Measurements from ENCODE around the gene PSME2. TPM values are rescaled to one million over a fixed set of nuclear protein-coding genes. Genes with fewer than 3 reads are reported as not detected.

PSME2 gene
- polyA plus RNA-seq, 1 donor from 2014 or later, result 328 TPM

DNA sequence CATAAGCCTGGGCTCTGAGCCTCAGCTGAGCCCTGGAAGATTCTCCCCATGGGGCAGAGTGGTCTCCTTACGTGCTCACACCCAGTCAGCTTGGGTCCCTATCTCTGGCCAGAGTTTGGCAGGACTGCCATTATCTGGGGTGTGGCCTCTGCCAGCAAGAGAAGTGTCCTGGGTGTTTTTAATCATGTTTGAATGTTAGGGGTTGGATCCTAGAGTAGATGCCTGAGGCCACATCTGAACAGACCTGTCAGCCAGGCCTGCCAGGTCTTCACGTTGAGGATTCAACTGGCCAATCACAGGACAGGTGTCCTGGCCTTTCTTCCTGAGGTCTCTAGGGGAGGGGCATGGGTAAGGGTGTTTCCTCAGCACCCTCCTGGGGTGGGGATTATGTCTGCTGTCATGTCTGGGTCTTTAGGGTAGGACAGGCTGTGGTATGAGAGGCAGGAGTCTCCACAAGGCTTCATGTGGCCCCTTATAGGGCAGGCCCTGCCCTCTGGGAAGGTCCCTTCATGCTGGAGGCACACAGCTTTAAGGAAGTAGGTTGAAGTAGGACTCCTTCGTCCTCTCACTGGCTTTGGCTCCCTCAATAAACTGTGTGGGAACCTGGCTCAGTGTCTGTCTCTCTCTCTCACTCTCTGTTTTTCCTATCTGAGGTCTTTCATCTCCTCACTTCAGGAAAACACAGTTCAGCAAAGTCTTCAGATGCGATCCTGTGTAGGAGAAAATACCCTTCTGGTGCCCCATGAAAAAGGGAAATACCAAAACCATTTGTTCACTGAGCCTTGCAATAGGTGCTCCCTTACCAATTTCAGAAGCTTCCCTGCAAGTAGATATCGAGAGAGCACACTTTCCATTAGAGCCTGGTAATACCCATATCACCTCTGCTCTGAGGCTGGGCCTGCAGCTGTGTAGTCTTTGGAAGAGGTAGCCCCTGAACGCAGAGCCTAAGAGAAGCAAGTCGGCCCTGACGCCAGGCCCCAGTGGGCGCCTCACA, 22.7 kb downstream of the PSME2 start:
- Mint-ChIP-seq H3K9me3 (no peaks in the 10 kb centered on the region), H3K4me1 (peaks cover 20 to 40% (median 36%) of the 10 kb centered on the region in 3 donors), H3K4me3 (peak overlapping the region; percentile 31 to 75 (median 54)), H3K27ac (peak overlapping the region; percentile 74 to 98 (median 81)), H3K27me3 (no peaks in the 10 kb centered on the region), H3K36me3 (peaks cover 4% of the 10 kb centered on the region)

DNA sequence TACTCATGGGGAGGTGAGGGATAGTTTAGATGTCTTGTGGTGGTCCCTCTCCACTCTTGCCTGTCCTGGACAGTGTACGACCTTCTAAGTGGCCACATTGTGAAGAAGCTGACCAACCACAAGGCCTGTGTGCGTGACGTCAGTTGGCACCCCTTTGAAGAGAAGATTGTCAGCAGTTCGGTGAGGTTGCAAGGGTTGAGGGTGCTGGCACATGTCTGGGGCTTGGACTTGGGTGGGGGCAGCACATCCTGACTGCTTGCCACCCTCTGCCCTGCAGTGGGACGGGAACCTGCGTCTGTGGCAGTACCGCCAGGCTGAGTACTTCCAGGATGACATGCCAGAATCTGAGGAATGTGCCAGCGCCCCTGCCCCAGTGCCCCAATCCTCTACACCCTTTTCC, 23.5 kb downstream of the PSME2 start:
- Mint-ChIP-seq H3K27me3 (no peaks in the 10 kb centered on the region), H3K4me3 (peak overlapping the region in 3 of 4 donors; percentile 34 to 88 (median 73)), H3K27ac (peak overlapping the region; percentile 74 to 98 (median 81)), H3K9me3 (no peaks in the 10 kb centered on the region), H3K36me3 (peaks cover 4% of the 10 kb centered on the region), H3K4me1 (peaks cover 18 to 39% (median 38%) of the 10 kb centered on the region in 3 donors)

DNA sequence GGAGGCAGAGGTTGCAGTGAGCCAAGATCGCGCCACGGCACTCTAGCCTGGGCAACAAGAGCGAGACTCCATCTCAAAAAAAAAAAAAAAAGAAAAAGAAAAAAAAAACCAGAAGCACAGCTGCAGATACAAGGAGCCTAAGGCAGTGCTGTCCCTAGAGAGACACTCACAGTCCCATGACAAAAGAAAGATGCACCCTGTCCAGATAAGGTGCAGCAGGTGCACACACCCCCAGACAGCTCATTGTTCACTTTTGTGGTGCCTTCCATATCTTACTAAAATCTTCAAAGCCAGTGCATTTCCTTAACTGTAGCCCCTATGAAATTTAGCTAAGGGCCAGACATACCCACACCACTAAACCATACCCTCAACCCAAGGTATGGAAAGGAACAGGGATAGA, 24.0 kb downstream of the PSME2 start:
- Mint-ChIP-seq H3K4me1 (peaks cover 16 to 35% (median 33%) of the 10 kb centered on the region in 3 donors), H3K4me3 (peak overlapping the region; percentile 34 to 88 (median 64)), H3K27me3 (no peaks in the 10 kb centered on the region), H3K36me3 (peaks cover 4% of the 10 kb centered on the region), H3K27ac (peak overlapping the region; percentile 74 to 82 (median 81)), H3K9me3 (no peaks in the 10 kb centered on the region)

DNA sequence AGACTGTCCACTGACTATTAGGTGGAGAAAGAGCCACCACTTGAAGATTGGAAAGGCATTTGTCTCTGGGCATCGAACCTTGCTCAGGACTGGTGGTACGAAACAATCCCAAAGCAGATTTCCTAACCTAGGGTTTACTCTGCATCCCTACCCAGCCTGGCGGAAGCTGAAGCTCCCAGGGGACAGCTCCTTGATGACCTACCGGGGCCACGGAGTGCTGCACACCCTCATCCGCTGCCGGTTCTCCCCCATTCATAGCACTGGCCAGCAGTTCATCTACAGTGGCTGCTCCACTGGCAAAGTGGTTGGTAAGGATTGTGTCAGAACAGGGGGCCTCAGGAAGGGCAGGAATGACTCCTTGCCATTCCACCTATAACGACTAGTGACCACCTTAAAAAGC, 25.2 kb downstream of the PSME2 start:
- Mint-ChIP-seq H3K27me3 (no peaks in the 10 kb centered on the region), H3K36me3 (peaks cover 4% of the 10 kb centered on the region), H3K9me3 (no peaks in the 10 kb centered on the region), H3K4me1 (peaks cover 23 to 40% (median 40%) of the 10 kb centered on the region in 3 donors), H3K4me3 (peak overlapping the region in 1 of 4 donors; percentile 44), H3K27ac (peak overlapping the region in 1 of 3 donors; percentile 74)

DNA sequence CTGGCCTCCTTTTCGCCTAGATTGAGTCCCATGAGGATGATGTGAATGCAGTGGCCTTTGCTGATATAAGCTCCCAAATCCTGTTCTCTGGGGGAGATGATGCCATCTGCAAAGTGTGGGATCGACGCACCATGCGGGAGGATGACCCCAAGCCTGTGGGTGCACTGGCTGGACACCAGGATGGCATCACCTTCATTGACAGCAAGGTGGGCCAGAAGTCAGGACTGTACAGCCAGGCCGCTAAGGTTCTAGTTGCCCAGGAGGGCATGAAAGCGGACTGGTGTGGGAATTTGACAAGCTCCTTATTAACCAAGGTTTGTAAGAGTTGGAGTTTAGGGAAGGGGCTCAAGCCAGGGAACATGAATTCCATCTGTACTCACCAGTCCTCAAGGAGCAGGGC, 26.7 kb downstream of the PSME2 start:
- peak overlapping the region in 1 of 3 donors; percentile 23 for H3K27ac Mint-ChIP-seq

DNA sequence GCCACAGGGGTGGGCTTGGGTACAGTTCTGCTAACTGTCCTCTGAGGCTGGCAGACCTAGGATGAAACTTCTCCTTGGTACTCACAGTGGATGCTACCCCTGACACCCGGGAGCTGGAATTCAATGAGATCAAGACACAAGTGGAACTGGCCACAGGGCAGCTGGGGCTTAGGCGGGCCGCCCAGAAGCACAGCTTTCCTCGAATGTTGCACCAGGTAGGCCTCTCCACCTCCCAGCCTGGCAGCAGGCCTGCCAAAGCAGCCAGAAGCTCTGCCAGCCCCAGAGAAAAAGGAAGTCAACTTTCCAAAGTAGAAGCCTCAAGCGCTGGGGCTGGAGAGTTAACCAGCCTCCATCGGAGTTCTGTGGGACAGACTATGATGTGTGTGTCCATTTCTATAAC, 29.2 kb downstream of the PSME2 start:
- Mint-ChIP-seq H3K27ac (no peak overlapping the region), H3K4me1 (peaks cover 17 to 24% (median 23%) of the 10 kb centered on the region in 3 donors), H3K36me3 (peaks cover 2% of the 10 kb centered on the region), H3K27me3 (no peaks in the 10 kb centered on the region), H3K9me3 (no peaks in the 10 kb centered on the region), H3K4me3 (peak overlapping the region in 1 of 4 donors; percentile 41)

More for the DNA sequence above, 26.7 kb downstream of the PSME2 start:
- Mint-ChIP-seq H3K27me3 (no peaks in the 10 kb centered on the region), H3K36me3 (peaks cover 2% of the 10 kb centered on the region), H3K4me1 (peaks cover 30 to 46% (median 43%) of the 10 kb centered on the region in 3 donors), H3K9me3 (no peaks in the 10 kb centered on the region), H3K4me3 (peak overlapping the region in 1 of 4 donors; percentile 73)

DNA sequence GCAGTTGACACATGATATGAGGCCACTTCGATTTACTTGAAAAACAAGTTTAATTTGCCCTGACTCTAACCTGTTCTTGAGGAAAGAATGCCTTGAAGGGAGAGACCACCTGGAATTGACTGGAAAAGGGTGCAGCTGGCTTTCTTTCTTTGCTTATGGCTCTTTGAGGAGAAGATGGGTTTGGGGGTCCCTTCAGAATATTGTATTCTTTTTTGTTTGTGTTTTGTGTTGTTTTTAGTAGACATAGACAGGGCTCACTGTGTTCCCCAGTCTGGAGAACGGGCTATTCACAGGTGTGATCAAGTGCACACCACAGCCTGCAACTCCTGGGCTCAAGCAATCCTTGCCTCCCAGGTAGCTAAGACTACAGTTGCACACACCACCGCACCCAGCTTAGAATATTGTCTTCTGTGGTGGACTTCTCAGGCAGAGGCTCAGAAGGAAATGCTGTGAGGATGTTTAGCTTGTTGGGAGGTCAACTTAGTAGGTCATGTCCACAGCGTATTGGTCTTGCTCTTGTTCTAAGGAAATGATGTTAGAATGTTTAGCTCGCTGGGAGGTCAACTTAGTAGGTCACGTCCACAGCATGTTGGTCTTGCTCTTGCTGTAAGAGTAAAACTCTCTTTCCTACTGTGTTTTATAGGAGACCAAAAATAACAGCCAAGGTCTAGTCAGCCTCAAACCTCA, 30.1 kb downstream of the PSME2 start:
- peaks cover 2% of the 10 kb centered on the region for H3K36me3 Mint-ChIP-seq
- H3K9me3 Mint-ChIP-seq, result no peaks in the 10 kb centered on the region
- no peaks in the 10 kb centered on the region for H3K27me3 Mint-ChIP-seq
- H3K27ac Mint-ChIP-seq, result peak overlapping the region; percentile 13 to 98 (median 87)
- peak overlapping the region; percentile 95 to 100 (median 98) for H3K4me3 Mint-ChIP-seq
- H3K4me1 Mint-ChIP-seq, result peaks cover 17 to 21% (median 20%) of the 10 kb centered on the region in 3 donors

DNA sequence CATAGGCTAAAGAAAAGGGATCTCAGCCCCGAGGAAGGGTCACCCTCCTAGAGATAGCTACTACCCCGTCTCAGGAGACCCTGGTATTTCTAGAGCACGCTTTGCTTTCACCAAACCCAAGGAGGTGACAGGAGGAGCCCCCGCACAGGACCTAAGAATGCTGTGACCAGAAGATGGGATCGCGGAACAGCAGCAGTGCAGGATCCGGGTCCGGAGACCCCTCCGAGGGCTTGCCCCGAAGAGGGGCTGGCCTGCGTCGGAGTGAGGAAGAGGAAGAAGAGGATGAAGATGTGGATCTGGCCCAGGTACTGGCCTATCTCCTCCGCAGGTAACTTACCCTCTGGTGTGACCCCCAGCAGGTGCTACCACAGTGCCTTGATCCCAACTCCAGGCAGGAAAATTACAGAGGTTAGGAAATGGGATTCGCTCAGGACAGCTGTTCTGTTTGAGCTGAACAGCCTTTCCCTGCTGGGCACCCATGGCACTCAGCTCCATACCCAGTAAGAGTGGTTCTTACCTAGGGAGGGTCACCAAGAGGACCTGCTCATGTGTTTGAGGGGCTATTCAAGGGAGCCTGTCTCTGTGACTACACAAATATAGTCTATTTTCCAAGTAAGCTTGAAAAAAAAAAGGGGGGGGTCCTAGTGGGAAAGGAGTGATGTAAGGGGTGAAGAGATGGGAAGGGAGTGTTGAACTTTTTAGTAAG, 30.8 kb downstream of the PSME2 start:
- Mint-ChIP-seq H3K27ac (peak overlapping the region; percentile 98 to 100 (median 100)), H3K36me3 (peaks cover 2% of the 10 kb centered on the region), H3K4me1 (peaks cover 17 to 21% (median 20%) of the 10 kb centered on the region in 3 donors), H3K27me3 (no peaks in the 10 kb centered on the region), H3K4me3 (peak overlapping the region; percentile 95 to 100 (median 98)), H3K9me3 (no peaks in the 10 kb centered on the region)

DNA sequence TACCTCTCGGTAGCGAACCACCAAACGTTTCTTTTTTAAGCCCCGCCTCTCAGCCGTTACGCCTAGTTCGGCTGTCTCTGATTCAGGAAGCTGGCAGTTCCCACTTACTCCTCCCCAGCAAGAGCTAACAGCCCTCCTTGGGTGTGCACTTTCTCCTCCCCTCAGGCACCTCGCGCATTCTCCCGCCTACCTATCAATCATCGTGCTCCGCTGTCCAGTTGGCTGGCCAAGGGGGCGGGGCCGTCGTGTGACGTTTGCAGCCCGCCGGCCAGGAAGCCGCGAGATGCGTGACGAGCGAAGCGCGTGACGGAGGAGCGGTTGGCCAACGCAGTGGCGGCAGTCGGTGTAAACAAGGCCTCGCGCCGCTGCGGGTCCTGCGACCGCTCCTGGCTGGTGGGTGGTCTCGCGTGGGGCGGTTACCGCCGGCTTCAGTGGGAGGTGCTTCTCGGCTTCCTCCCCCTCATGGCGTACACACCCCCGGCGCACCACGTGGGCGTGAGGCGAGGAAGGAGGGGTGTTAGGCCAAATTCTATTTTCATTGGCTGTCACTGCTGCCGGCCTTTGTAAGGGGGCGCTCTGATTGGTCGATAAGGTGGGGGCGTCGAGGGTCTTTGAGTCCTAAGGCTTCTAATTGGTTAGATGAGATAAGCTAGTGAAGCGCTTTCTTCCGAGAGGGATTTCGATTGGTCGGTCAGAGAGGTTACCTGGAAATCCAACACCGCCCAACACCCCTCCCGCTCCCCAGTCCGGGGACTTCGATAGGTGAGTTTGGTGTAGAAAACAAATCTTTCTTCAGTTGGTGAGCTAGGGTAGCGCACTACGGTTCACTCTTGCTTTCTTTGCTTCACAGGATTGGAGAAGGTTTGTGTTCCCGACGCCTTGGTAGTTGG, 31.6 kb downstream of the PSME2 start, which contains the start of the genes DCAF11 and NRL:
Gene DCAF11 (plus strand): TSS at position 246 of the 890 bp plus-strand sequence. CDS start 818 bp downstream, outside the sequence.
Gene NRL (minus strand): TSS at position 418 of the 890 bp plus-strand sequence. CDS start 32,101 bp downstream, outside the sequence.
- Mint-ChIP-seq H3K27me3 (no peaks in the 10 kb centered on the region), H3K36me3 (peaks cover 2% of the 10 kb centered on the region), H3K4me3 (peak within 1 kb of the TSS; percentile 95 to 100 (median 98)), H3K4me1 (peaks cover 17 to 21% (median 20%) of the 10 kb centered on the region in 3 donors), H3K9me3 (no peaks in the 10 kb centered on the region), H3K27ac (peak within 1 kb of the TSS; percentile 98 to 100 (median 100))

DNA sequence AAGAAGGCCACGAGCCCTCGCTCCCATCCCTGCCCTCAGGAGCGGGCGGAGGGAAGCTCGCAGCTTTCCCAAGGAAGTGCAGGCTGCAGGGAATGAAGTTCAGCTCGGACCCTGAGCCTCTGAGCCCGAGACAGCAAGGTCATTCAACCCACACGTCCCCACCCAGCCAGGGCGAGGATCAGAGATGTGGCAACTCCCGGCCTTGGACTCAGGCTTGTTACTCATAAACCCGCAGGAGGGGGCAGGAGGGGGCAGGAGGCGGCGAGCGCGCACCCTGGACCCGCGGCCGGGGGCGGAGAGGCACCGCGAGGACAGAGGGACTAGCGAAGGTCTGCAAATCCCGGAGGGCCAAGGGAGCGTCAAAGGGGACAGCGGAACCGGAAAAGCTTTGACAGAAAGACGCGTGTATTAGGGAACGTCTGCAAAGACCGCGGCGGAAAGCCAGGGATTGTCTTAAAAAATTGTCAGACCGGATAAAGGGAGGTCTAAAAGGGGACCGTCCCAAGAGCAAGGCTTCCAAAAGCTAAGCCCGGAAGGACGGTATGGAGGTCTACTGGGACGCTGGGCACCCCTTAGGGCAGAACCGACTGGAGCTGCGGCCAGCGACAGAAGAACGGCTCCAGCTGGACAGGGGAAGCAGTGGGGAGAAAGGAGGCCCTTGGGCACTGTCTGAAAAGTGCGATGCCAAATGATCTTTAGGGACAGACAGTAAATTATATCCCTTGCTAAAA, 32.4 kb downstream of the PSME2 start:
- H3K4me1 Mint-ChIP-seq, result peaks cover 18 to 23% (median 22%) of the 10 kb centered on the region in 3 donors
- no peaks in the 10 kb centered on the region for H3K27me3 Mint-ChIP-seq
- peak overlapping the region; percentile 98 to 100 (median 100) for H3K27ac Mint-ChIP-seq
- H3K4me3 Mint-ChIP-seq, result peak overlapping the region; percentile 95 to 100 (median 98)
- no peaks in the 10 kb centered on the region for H3K9me3 Mint-ChIP-seq
- peaks cover 2% of the 10 kb centered on the region for H3K36me3 Mint-ChIP-seq

DNA sequence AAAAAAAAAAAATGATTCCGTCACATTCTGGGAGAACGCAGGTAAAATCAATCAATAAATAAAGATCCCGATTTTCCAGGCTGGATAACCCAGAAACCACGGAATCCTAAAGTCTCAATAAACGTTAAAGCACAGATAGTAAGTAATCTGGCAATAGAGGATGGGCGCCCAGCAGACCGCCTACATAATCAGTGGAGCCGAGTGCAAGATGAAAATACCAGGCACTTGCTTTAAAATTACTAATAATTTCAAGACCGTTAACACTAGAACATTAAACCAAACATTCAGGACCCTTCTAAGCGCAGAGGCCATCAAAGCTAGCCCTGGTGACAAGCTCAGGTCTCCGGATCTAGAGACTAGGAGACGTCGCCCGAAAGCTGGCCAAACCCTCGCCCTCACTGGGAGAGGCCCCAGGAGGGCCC, 33.0 kb downstream of the PSME2 start:
- no peaks in the 10 kb centered on the region for H3K9me3 Mint-ChIP-seq
- no peaks in the 10 kb centered on the region for H3K27me3 Mint-ChIP-seq
- H3K27ac Mint-ChIP-seq, result peak overlapping the region; percentile 98 to 100 (median 100)
- no peaks in the 10 kb centered on the region for H3K36me3 Mint-ChIP-seq
- H3K4me3 Mint-ChIP-seq, result peak overlapping the region; percentile 95 to 100 (median 98)
- peaks cover 22 to 25% (median 23%) of the 10 kb centered on the region in 3 donors for H3K4me1 Mint-ChIP-seq

DNA sequence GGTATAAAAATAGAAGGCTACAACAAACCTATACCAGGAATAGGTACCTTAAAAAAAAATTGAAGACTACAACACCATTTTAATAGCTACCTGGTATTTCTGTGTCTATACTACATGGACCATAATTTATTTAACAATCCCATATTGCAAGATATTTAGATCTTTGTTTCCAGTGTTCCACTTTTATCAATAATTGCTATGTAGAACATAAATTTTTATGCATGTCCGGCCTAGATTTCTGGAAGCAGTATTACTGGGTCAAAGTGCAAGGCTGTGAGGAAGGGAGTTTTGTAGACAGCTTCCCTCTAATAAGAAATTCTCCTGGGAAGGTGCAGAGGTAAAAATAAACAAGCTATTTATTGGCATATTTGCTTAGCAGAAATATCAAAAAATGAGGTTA, 35.9 kb downstream of the PSME2 start:
- Mint-ChIP-seq H3K4me1 (peaks cover 10 to 18% (median 12%) of the 10 kb centered on the region in 3 donors), H3K36me3 (no peaks in the 10 kb centered on the region), H3K4me3 (peak overlapping the region in 1 of 4 donors; percentile 57), H3K27ac (peak overlapping the region in 1 of 3 donors; percentile 15), H3K9me3 (no peaks in the 10 kb centered on the region), H3K27me3 (no peaks in the 10 kb centered on the region)

DNA sequence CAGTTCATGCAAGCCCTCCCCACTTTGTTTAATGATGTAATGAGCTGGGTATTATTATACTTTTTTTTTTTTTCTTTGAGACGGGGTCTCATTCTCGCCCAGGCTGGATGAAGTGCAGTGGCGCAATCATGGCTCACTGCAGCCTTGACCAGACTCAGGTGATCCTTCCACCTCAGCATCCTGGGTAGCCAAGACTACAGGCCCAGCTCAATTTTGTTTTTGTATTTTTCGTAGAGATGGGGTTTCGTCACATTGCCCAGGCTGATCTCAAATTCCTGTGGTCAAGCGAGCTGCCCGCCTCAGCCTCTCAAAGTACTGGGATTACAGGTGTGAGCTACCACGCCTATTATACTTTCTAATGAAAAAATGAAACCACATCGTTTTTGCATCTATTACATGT, 36.4 kb downstream of the PSME2 start:
- no peaks in the 10 kb centered on the region for H3K27me3 Mint-ChIP-seq
- H3K4me1 Mint-ChIP-seq, result peaks cover 7 to 14% (median 7%) of the 10 kb centered on the region in 3 donors
- H3K27ac Mint-ChIP-seq, result peak overlapping the region in 1 of 3 donors; percentile 15
- no peak overlapping the region for H3K4me3 Mint-ChIP-seq
- H3K9me3 Mint-ChIP-seq, result no peaks in the 10 kb centered on the region
- no peaks in the 10 kb centered on the region for H3K36me3 Mint-ChIP-seq
